GM23338 (cell line): Measurements from ENCODE around the gene SZT2. TPM values are rescaled to one million over a fixed set of nuclear protein-coding genes. Genes with fewer than 3 reads are reported as not detected.

Source experiments
- ATAC-seq: fragments of 200-7000 bp; cut with Tn5 transposase; 3 replicates; pipeline ENCODE4 v1.9.1; 2020
- DNase-seq: peaks from one replicate; pipeline ENCODE4 v3.0.0-alpha.2; 2015; ENCODE audit warnings: low spot score
- H2AFZ ChIP-seq: fragments of 200-600 bp; sonication (generic); 2 replicates; pipeline ENCODE4 v1.8.0; 2016; ENCODE audit warnings: antibody characterized with exemption, mild to moderate bottlenecking, moderate library complexity
- H3F3A ChIP-seq: fragments of 200-600 bp; sonication (generic); replicated peaks from 2 replicates; pipeline ENCODE4 v1.8.0; 2017; ENCODE audit warnings: antibody characterized with exemption, mixed run types, low read depth
- H3K27ac ChIP-seq: fragments of 200-600 bp; sonication (generic); 2 replicates; pipeline ENCODE4 v1.6.1; 2016; ENCODE audit warnings: low read depth
- H3K27me3 ChIP-seq: fragments of 200-600 bp; sonication (generic); 2 replicates; pipeline ENCODE4 v1.8.0; 2016; ENCODE audit warnings: mild to moderate bottlenecking, mixed run types, moderate library complexity; ENCODE audit not compliant: insufficient read depth
- H3K36me3 ChIP-seq: fragments of 200-600 bp; sonication (generic); 2 replicates; pipeline ENCODE4 v1.8.0; 2016; ENCODE audit warnings: mild to moderate bottlenecking; ENCODE audit not compliant: insufficient read depth
- H3K4me1 ChIP-seq: fragments of 200-600 bp; sonication (generic); 2 replicates; pipeline ENCODE4 v1.8.0; 2016; ENCODE audit warnings: mild to moderate bottlenecking, moderate library complexity; ENCODE audit not compliant: insufficient read depth
- H3K4me2 ChIP-seq: fragments of 200-600 bp; sonication (generic); 2 replicates; pipeline ENCODE4 v1.7.1; 2017; ENCODE audit warnings: mixed run types
- H3K4me3 ChIP-seq: fragments of 200-600 bp; sonication (generic); 2 replicates; pipeline ENCODE4 v1.6.1; 2016; ENCODE audit warnings: mixed run types
- H3K79me2 ChIP-seq: fragments of 200-600 bp; sonication (generic); replicated peaks from 2 replicates; pipeline ENCODE4 v1.8.0; 2017; ENCODE audit warnings: mild to moderate bottlenecking; ENCODE audit not compliant: insufficient read depth
- H3K9me2 ChIP-seq: fragments of 200-600 bp; sonication (generic); 2 replicates; pipeline ENCODE4 v1.8.0; 2017; ENCODE audit not compliant: insufficient read depth
- H4K20me1 ChIP-seq: fragments of 200-600 bp; sonication (generic); replicated peaks from 2 replicates; pipeline ENCODE4 v1.8.0; 2017; ENCODE audit warnings: mild to moderate bottlenecking; ENCODE audit not compliant: insufficient read depth
- H3K27ac Mint-ChIP-seq: 2 replicates; pipeline ENCODE4 v1.8.0; 2020; ENCODE audit warnings: inconsistent platforms, mild to moderate bottlenecking, moderate library complexity, mixed read lengths
- H3K27me3 Mint-ChIP-seq: 3 replicates; pipeline ENCODE4 v1.8.0; 2022; ENCODE audit warnings: low read depth, mild to moderate bottlenecking, moderate library complexity, mixed read lengths, inconsistent platforms; ENCODE audit not compliant: insufficient read depth, poor library complexity
- H3K36me3 Mint-ChIP-seq: 3 replicates; pipeline ENCODE4 v1.8.0; 2021; ENCODE audit warnings: low read depth, mild to moderate bottlenecking, inconsistent platforms, moderate library complexity, mixed read lengths
- H3K4me1 Mint-ChIP-seq: 3 replicates; pipeline ENCODE4 v1.8.0; 2020; ENCODE audit warnings: mild to moderate bottlenecking, inconsistent platforms, mixed read lengths
- H3K4me3 Mint-ChIP-seq: 3 replicates; pipeline ENCODE4 v1.8.0; 2021; ENCODE audit warnings: moderate library complexity, mild to moderate bottlenecking, inconsistent platforms, mixed read lengths
- H3K9me3 Mint-ChIP-seq: 3 replicates; pipeline ENCODE4 v1.8.0; 2020; ENCODE audit warnings: moderate library complexity, mild to moderate bottlenecking, inconsistent platforms, mixed read lengths
- CREB1 ChIP-seq: fragments of 250-450 bp; sonication (Bioruptor Pico); IDR thresholded peaks from 2 replicates; pipeline ENCODE4 v1.5.0; 2020; ENCODE audit warnings: low read depth, mild to moderate bottlenecking, moderate library complexity
- CTCF ChIP-seq, 2 experiments: fragments of 200-600 bp in 1 of 2; sonication (generic) in 1 of 2; conservative IDR thresholded peaks; 2 replicates each; pipeline versions ENCODE4 v1.5.1 to v1.6.1; 2016 to 2017; ENCODE audit warnings: antibody characterized with exemption in 2 of 2, low read depth in 2 of 2, mild to moderate bottlenecking in 2 of 2, moderate library complexity in 1 of 2
- ETS1 ChIP-seq: IDR thresholded peaks from 2 replicates; pipeline ENCODE4 v1.6.1; 2016; ENCODE audit warnings: antibody characterized with exemption
- EZH2 ChIP-seq: fragments of 200-600 bp; sonication (generic); IDR thresholded peaks from one replicate; pipeline ENCODE4 v1.8.0; 2017; ENCODE audit warnings: antibody characterized with exemption, mild to moderate bottlenecking, low read depth; ENCODE audit not compliant: unreplicated experiment
- EZH2phosphoT487 ChIP-seq: fragments of 200-600 bp; sonication (generic); IDR thresholded peaks from one replicate; pipeline ENCODE4 v1.8.1; 2018; ENCODE audit warnings: antibody characterized with exemption; ENCODE audit not compliant: unreplicated experiment
- NANOG ChIP-seq: IDR thresholded peaks from 2 replicates; pipeline ENCODE4 v1.6.1; 2016; ENCODE audit warnings: antibody characterized with exemption, borderline replicate concordance
- POLR2AphosphoS5 ChIP-seq: IDR thresholded peaks from 2 replicates; pipeline ENCODE4 v1.6.1; 2016; ENCODE audit warnings: antibody characterized with exemption, low read depth
- REST ChIP-seq: IDR thresholded peaks from one replicate; pipeline ENCODE4 v1.6.1; 2018; ENCODE audit warnings: antibody characterized with exemption; ENCODE audit not compliant: unreplicated experiment
- STAT1 ChIP-seq: IDR thresholded peaks from one replicate; pipeline ENCODE4 v1.6.1; 2016; ENCODE audit warnings: antibody characterized with exemption; ENCODE audit not compliant: unreplicated experiment
- ZNF114 ChIP-seq: fragments of 250-450 bp; sonication (Bioruptor Pico); IDR thresholded peaks from 2 replicates; pipeline ENCODE4 v1.5.0; 2020; ENCODE audit warnings: mild to moderate bottlenecking, moderate library complexity
- ZNF331 ChIP-seq: fragments of 250-450 bp; sonication (Bioruptor Pico); IDR thresholded peaks from 2 replicates; pipeline ENCODE4 v1.5.0; 2020; ENCODE audit warnings: low read depth, mild to moderate bottlenecking, moderate library complexity
- polyA plus RNA-seq: library from polyadenylated mRNA; unstranded; fragments of >200 nt; fragmentation: Nextera tagmentation; extraction: Ambion mirVana; gene quantifications from 2 replicates; pipeline ENCODE4 v1.2.1, GENCODE V29; 2016
- total RNA-seq: library from RNA; depleted of rRNA; stranded (reverse); fragments of >200 nt; shearing (Covaris generic); gene quantifications from 2 replicates; pipeline ENCODE4 v1.2.3, GENCODE V29; 2014

Gene SZT2
- total and polyA plus RNA-seq, 2 experiments from 2014 or later = 4.1 to 16.1 TPM

GRCh38 chr1:43414634-43415223, 25.0 kb downstream of the SZT2 start:
- Histone ChIP-seq H3K4me1 (no peaks in the 10 kb centered on the region), H3K4me2 (no peak overlapping the region), H4K20me1 (no peaks in the 10 kb centered on the region), H3K4me3 (no peak overlapping the region), H3K79me2 (no peaks in the 10 kb centered on the region), H3K9me2 (no peaks in the 10 kb centered on the region), H3F3A (no peaks in the 10 kb centered on the region), H3K27ac (no peak overlapping the region), H3K27me3 (no peaks in the 10 kb centered on the region), H3K36me3 (no peaks in the 10 kb centered on the region), H2AFZ (no peak overlapping the region)
- no peaks in the 10 kb centered on the region for H3K4me1 Mint-ChIP-seq
- 0 out of 3 replicates have a peak, but pooled peaks cover 2% of the 10 kb centered on the region for H3K36me3 Mint-ChIP-seq
- peaks cover 5% of the 10 kb centered on the region; the same call in 1 of the 3 replicates for H3K9me3 Mint-ChIP-seq
- peak; percentile 100 for ATAC-seq
- no peak overlapping the region for H3K27ac Mint-ChIP-seq
- TF ChIP-seq NANOG (no peak), POLR2AphosphoS5 (no peak), CTCF (conservative IDR thresholded peaks at IDR 0.05; ENCODE audit: low read depth in 2 of 2) (peak; percentile 77 to 82)
- peaks cover 4% of the 10 kb centered on the region for H3K27me3 Mint-ChIP-seq
- H3K4me3 Mint-ChIP-seq = no peak overlapping the region; the same call in 2 of the 3 replicates
- peak; percentile 91 for DNase-seq

GRCh38 chr1:43415901-43416300, 26.2 kb downstream of the SZT2 start:
- peaks cover 5% of the 10 kb centered on the region; the same call in 1 of the 3 replicates for H3K9me3 Mint-ChIP-seq
- no peaks in the 10 kb centered on the region for H3K36me3 ChIP-seq
- no peaks in the 10 kb centered on the region for H3K79me2 ChIP-seq
- TF ChIP-seq STAT1 (no peak), EZH2phosphoT487 (no peak), ETS1 (no peak), REST (no peak), EZH2 (no peak), ZNF114 (CRISPR knock-in tag) (no peak), ZNF331 (CRISPR knock-in tag) (no peak), NANOG (no peak), CREB1 (CRISPR knock-in tag) (no peak), POLR2AphosphoS5 (no peak)

More at GRCh38 chr1:43415901-43416300, 26.2 kb downstream of the SZT2 start:
- Mint-ChIP-seq H3K4me1 (no peaks in the 10 kb centered on the region), H3K27me3 (peaks cover 4% of the 10 kb centered on the region), H3K36me3 (peaks cover 4% of the 10 kb centered on the region), H3K27ac (no peak overlapping the region), H3K4me3 (no peak overlapping the region)
- Histone ChIP-seq H3K4me2 (no peak overlapping the region), H3K4me3 (no peak overlapping the region), H2AFZ (no peak overlapping the region), H4K20me1 (no peaks in the 10 kb centered on the region), H3K4me1 (no peaks in the 10 kb centered on the region), H3K27ac (no peak overlapping the region), H3K27me3 (no peaks in the 10 kb centered on the region), H3F3A (no peaks in the 10 kb centered on the region), H3K9me2 (no peaks in the 10 kb centered on the region)
- no peak for ATAC-seq
- DNase-seq = no peak
